Ectodermal cell (in vitro differentiated cells): ENCODE results near the gene CLCN5.

ENCODE experiments used
- H3K27ac ChIP-seq: 2 replicates; pipeline ENCODE4 v1.7.0; 2013; ENCODE audit warnings: mild to moderate bottlenecking, low read depth, low read length; ENCODE audit not compliant: insufficient read depth, poor library complexity, severe bottlenecking
- H3K27me3 ChIP-seq: 2 replicates; pipeline ENCODE4 v1.7.0; 2013; ENCODE audit warnings: mild to moderate bottlenecking, low read length; ENCODE audit not compliant: insufficient read depth, control insufficient read depth, poor library complexity, severe bottlenecking
- H3K36me3 ChIP-seq: one replicate; pipeline ENCODE4 v1.7.0; 2013; ENCODE audit warnings: low read length; ENCODE audit not compliant: control insufficient read depth, insufficient read depth
- H3K4me1 ChIP-seq: one replicate; pipeline ENCODE4 v1.7.0; 2013; ENCODE audit warnings: low read length; ENCODE audit not compliant: control insufficient read depth, insufficient read depth
- H3K4me3 ChIP-seq: 2 replicates; pipeline ENCODE4 v1.7.0; 2013; ENCODE audit warnings: low read depth, low read length, control low read depth; ENCODE audit not compliant: insufficient read depth
- H3K9me3 ChIP-seq: 2 replicates; pipeline ENCODE4 v1.7.0; 2013; ENCODE audit warnings: mild to moderate bottlenecking, low read length, moderate library complexity; ENCODE audit not compliant: control insufficient read depth
- WGBS, 2 experiments: methylation state at CpG; one replicate each; pipeline ENCODE4 v1.1.7; 2013; ENCODE audit warnings: missing lambda C conversion rate in 2 of 2; 5-methylcytosine and 5-hydroxymethylcytosine counted together

CLCN5 gene

GRCh38 chrX:49930039-49930438, 7.6 kb downstream of the CLCN5 start:
- H3K36me3 ChIP-seq = no peaks in the 10 kb centered on the region
- H3K4me3 ChIP-seq = no peak overlapping the region
- H3K27me3 ChIP-seq = no peaks in the 10 kb centered on the region
- 89% methylated on average over 1 of the region's 1 CpG; no CpG with 5 or more reads in 1 of the 2 experiments for WGBS, 2 experiments
- H3K27ac ChIP-seq = no peak overlapping the region
- H3K4me1 ChIP-seq = no peaks in the 10 kb centered on the region
- no peaks in the 10 kb centered on the region for H3K9me3 ChIP-seq

DNA sequence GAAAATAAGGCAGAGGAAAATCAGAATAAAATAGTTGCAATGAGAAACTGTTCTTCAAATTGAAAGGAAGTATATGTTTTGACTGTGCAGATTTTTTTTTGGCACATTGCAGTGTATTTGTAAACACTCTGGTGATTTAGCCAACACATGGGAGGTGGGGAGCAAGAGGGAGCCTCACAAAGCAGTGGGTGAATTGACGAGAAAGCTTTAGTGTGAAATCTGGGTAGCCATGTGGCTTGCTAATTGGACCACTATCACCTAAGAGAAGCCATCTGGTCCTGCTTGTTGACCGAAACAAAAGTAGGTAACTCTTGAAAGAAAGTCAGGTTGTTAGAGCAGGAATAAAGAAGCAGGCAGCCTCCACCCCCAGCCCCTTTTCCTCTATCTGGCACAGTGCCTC, 10.4 kb downstream of the CLCN5 start:
- H3K27ac ChIP-seq = no peak overlapping the region
- WGBS, 2 experiments = 90 to 100% methylated on average over 2 of the region's 2 CpGs

GRCh38 chrX:49934148-49934547, 11.8 kb downstream of the CLCN5 start:
- Histone ChIP-seq H3K36me3 (no peaks in the 10 kb centered on the region), H3K27ac (no peak overlapping the region), H3K9me3 (no peaks in the 10 kb centered on the region), H3K4me3 (no peak overlapping the region), H3K27me3 (no peaks in the 10 kb centered on the region), H3K4me1 (no peaks in the 10 kb centered on the region)
- 94% methylated on average over 2 of the region's 3 CpGs; no CpG with 5 or more reads in 1 of the 2 experiments for WGBS, 2 experiments

More for the DNA sequence above, 10.4 kb downstream of the CLCN5 start:
- H3K36me3 ChIP-seq = no peaks in the 10 kb centered on the region
- H3K9me3 ChIP-seq = no peaks in the 10 kb centered on the region
- no peaks in the 10 kb centered on the region for H3K27me3 ChIP-seq
- H3K4me1 ChIP-seq = no peaks in the 10 kb centered on the region
- H3K4me3 ChIP-seq = no peak overlapping the region

DNA sequence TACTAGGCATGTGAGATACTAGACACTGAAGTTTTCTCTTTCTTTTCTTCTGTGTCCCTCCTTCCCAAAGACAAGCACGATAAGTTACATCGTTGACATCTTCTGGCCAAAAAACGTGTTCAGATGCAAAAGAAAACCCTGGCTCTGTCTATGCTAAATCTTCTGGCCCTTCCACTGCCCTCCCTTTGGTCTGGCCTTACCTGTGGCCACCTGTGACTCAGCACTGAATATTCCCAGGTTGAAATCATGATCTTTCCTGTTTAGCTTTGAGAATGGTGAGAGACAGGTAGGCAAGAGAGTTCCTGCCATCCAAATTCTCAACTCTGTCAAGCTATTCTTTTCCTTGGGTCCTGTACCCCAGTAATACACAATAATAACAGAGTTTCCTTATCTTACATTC, 12.3 kb downstream of the CLCN5 start:
- no peaks in the 10 kb centered on the region for H3K27me3 ChIP-seq

GRCh38 chrX:49947781-49948180, 25.4 kb downstream of the CLCN5 start:
- H3K4me3 ChIP-seq = no peak overlapping the region
- no peaks in the 10 kb centered on the region for H3K27me3 ChIP-seq
- H3K9me3 ChIP-seq = no peaks in the 10 kb centered on the region
- H3K4me1 ChIP-seq = no peaks in the 10 kb centered on the region
- no peaks in the 10 kb centered on the region for H3K36me3 ChIP-seq
- WGBS, 2 experiments = 80 to 83% methylated on average over 1 of the region's 2 CpGs
- H3K27ac ChIP-seq = no peak overlapping the region

More for the DNA sequence above, 12.3 kb downstream of the CLCN5 start:
- 96 to 97% methylated on average over 3 of the region's 3 CpGs for WGBS, 2 experiments
- Histone ChIP-seq H3K27ac (no peak overlapping the region), H3K4me3 (no peak overlapping the region), H3K4me1 (no peaks in the 10 kb centered on the region), H3K36me3 (no peaks in the 10 kb centered on the region), H3K9me3 (no peaks in the 10 kb centered on the region)

- H3K9me3 ChIP-seq = no peaks in the 10 kb centered on the region
- H3K27me3 ChIP-seq = no peaks in the 10 kb centered on the region
- no peak overlapping the region for H3K4me3 ChIP-seq
- no peak overlapping the region for H3K27ac ChIP-seq
- H3K36me3 ChIP-seq = no peaks in the 10 kb centered on the region
- 90 to 100% methylated on average over 1 of the region's 1 CpG for WGBS, 2 experiments
- H3K4me1 ChIP-seq = no peaks in the 10 kb centered on the region
Observed at GRCh38 chrX:49949961-49950360, 27.6 kb downstream of the CLCN5 start.

- Histone ChIP-seq H3K27me3 (no peaks in the 10 kb centered on the region), H3K27ac (no peak overlapping the region), H3K36me3 (no peaks in the 10 kb centered on the region), H3K9me3 (no peaks in the 10 kb centered on the region), H3K4me1 (no peaks in the 10 kb centered on the region), H3K4me3 (no peak overlapping the region)
- 57 to 73% methylated on average over 1 of the region's 1 CpG for WGBS, 2 experiments
Observed at GRCh38 chrX:49951524-49952193, 29.3 kb downstream of the CLCN5 start.

- no peaks in the 10 kb centered on the region for H3K9me3 ChIP-seq
- H3K27ac ChIP-seq = no peak overlapping the region
- no peaks in the 10 kb centered on the region for H3K27me3 ChIP-seq
- 83% methylated on average over 1 of the region's 2 CpGs; no CpG with 5 or more reads in 1 of the 2 experiments for WGBS, 2 experiments
- no peaks in the 10 kb centered on the region for H3K36me3 ChIP-seq
- no peak overlapping the region for H3K4me3 ChIP-seq
- H3K4me1 ChIP-seq = no peaks in the 10 kb centered on the region
Observed at GRCh38 chrX:49956313-49956712, 33.9 kb downstream of the CLCN5 start.

DNA sequence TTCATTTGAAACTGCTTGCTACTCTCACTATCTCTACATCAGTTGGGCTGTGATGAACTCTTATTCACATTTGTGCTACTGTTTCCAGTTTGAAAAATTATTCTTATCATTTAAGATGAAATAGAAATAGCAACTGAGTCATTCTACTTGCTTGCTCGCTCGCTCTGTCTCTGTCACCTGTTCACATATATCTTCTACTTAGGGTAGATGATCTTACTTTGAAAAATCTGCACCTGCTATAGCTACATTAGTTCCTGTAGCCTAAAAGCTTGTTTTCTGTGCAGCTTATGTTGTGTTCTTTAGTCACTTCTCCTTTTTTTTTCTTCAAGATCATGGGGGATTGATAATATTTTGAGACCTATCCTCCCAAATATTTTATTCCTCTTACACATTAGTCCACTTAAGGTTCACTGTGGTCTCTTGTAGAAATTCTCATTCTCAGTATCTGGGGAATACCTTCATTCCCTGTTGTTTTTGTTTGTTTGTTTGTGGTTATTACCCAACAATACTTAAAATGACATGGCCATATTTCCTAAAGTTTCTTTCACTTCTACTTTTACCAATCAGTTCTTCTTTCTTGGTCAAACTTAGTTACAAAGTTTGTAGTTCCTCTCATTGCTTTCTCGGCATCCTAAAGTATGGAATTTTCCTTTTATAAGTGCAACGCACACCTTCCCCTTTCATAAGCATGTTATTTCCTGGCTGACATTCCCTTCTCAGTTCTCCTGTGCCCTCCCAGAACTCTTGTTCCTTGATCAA, 36.5 kb downstream of the CLCN5 start:
- Histone ChIP-seq H3K27ac (no peak overlapping the region), H3K36me3 (no peaks in the 10 kb centered on the region), H3K4me3 (no peak overlapping the region), H3K27me3 (no peaks in the 10 kb centered on the region), H3K4me1 (no peaks in the 10 kb centered on the region), H3K9me3 (no peaks in the 10 kb centered on the region)
- 93 to 100% methylated on average over 2 to 4 of the region's 4 CpGs for WGBS, 2 experiments

DNA sequence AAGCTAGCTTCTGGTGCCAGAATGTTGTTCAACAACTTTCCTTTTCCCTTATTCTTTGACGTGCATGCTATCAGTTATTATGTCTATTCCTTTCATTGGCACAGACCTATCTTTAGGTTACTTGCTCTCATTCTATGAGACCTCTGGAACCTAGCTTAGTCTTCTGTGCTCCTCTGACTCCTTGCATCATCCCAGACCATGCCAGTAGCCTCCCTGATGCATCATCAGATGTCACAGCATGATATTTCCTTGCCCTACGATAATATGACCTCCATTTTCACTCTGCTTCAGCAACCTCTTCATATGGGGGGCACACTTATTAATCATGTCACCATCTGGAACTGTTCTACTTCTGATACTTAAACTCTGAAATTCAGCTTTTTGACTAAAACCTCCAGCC, 37.2 kb downstream of the CLCN5 start:
- Histone ChIP-seq H3K4me3 (no peak overlapping the region), H3K27me3 (no peaks in the 10 kb centered on the region), H3K9me3 (no peaks in the 10 kb centered on the region), H3K27ac (no peak overlapping the region), H3K4me1 (no peaks in the 10 kb centered on the region), H3K36me3 (no peaks in the 10 kb centered on the region)
- 87 to 94% methylated on average over 2 of the region's 2 CpGs for WGBS, 2 experiments
